ENCODE results near the gene EXOSC2.

EXOSC2 gene

DNA sequence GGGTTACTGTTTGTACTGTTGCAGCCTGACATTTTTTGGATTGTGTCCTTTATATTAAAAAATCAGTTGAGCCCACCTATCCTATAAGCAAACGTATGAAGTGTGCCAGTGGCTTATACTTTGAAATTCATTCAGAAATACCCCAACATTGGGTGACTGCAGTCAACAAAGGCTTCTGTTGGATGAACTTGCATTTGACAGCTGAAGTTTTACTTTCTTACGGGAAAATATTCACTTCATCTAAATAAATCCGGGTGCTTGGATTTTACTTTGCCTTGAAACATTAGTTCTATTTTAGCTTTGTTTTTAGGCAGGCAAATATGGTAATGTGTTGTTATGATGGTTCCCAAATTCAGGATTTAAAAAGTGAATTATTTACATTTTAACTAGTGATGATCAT, 21.7 kb downstream of the EXOSC2 start:
- TF ChIP-seq, protein P1, sequence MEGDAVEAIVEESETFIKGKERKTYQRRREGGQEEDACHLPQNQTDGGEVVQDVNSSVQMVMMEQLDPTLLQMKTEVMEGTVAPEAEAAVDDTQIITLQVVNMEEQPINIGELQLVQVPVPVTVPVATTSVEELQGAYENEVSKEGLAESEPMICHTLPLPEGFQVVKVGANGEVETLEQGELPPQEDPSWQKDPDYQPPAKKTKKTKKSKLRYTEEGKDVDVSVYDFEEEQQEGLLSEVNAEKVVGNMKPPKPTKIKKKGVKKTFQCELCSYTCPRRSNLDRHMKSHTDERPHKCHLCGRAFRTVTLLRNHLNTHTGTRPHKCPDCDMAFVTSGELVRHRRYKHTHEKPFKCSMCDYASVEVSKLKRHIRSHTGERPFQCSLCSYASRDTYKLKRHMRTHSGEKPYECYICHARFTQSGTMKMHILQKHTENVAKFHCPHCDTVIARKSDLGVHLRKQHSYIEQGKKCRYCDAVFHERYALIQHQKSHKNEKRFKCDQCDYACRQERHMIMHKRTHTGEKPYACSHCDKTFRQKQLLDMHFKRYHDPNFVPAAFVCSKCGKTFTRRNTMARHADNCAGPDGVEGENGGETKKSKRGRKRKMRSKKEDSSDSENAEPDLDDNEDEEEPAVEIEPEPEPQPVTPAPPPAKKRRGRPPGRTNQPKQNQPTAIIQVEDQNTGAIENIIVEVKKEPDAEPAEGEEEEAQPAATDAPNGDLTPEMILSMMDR (IDR thresholded peaks at IDR 0.05) = no peak

DNA sequence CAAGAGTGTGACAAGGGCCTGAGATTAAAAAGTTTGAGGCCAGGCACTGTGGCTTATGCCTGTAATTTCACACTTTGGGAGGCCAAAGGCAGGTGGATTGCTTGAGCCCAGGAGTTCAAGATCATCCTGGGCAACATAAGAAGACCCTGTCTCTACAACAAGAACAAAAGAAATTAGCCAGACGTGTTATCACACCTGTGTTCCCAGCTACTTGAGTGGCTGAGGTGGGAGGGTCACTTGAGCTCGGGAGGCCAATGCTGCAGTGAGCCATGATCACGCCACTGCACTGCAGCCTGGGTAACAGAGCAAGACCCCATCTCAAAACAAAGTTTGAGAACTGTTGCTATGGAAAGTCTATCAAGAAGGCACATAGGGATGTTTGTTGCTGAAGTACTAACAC, 25.0 kb downstream of the EXOSC2 start:
- TF ChIP-seq, protein P1 (IDR thresholded peaks at IDR 0.05) = no peak

DNA sequence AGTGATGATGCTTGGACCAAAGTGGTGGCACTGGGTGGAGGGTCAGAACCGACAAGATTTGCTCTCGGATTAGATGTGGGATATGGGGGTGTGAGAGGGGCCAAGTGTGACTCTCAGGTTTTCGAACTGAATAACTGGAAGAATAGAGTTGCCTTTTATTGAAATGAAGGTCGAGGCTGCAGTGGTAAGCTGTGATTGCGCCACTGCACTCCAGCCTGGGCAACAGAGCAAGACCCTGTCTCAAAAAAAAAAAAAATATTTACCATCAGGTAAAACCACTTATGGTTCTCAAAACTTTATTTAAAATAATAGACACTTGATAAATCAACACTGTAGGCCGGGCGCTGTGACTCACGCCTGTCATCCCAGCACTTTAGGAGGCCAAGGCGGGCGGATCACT, 27.2 kb downstream of the EXOSC2 start:
- TF ChIP-seq, protein P1 (IDR thresholded peaks at IDR 0.05) = no peak

DNA sequence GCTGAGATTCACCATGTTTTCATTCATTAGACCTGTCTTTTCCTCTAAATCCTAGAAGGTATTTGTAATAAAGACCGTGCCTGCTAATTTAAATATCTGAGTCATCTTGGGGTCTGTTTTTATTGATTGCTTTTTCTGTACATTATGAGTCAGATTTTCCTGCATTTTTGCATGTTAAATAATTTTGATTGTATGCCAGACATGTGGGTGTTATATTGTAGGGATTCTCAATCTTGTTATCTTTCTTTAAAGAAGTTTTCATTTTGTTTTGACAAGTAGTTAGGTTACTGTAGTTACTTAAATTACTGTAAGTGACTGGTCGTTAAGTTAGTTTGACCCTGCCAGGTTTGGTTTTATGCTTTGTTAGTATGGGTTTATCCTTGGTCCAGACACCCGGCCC, 35.1 kb downstream of the EXOSC2 start:
- TF ChIP-seq, protein P1 (IDR thresholded peaks at IDR 0.05) = no peak

DNA sequence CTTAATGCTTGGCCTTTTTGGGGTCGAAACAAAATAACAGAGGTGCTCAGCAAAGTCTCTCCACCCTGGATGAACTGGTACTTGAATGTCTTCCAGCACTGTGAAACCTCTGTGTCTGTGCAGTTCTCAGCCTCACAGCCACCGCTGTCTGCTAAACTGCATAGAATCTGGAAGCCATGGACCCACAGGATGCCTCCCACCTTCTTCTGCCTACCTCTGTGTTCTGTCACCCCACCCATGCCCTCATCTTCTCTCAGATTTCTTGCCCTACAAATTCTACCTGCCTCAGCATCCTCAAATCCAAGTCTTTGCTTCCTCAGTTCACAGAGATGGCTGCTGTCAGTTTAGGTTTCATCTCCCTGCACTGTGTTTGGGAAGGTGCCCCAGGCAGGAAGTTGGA, 35.6 kb downstream of the EXOSC2 start:
- TF ChIP-seq, protein P1 (IDR thresholded peaks at IDR 0.05) = no peak

DNA sequence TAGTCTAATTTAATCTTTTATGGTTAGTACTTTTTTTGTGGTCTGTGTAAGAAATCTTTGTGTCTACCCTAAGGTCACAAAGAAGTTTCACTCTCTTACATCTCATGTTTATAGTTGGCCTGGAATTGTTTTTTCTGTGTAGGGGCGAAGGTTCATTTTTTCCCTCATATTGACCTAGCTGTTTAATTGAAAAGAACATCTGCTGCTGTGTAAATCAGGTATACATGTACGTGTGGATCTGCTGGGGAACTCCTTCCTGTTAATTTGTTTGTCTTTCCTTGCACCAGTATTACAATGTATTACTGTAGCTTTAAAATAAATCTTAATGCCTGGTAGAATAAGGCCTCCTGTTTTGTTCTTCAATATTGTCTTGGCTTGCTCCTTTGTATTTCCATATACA, 37.8 kb downstream of the EXOSC2 start:
- TF ChIP-seq, protein P1 (IDR thresholded peaks at IDR 0.05) = no peak

DNA sequence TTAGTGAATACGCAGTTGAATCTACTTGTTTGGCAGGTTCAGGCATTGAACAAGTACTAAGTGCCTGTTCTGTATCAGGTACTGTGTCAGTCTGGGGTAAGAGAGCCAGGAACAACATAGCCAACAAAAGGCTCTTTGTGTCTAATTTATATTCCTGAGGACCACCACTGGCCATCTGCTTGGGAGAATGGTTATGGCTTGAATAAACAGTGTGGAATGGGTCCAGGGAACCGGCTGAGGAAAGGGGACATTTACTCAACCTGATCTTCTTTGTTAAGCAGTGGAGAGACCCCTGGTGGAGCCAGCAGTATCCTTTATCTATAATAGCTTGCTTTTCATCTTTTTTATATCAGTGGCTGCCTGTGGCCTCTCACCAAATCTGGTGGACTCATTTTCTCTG, 38.6 kb downstream of the EXOSC2 start:
- TF ChIP-seq, protein P1 (IDR thresholded peaks at IDR 0.05) = no peak

DNA sequence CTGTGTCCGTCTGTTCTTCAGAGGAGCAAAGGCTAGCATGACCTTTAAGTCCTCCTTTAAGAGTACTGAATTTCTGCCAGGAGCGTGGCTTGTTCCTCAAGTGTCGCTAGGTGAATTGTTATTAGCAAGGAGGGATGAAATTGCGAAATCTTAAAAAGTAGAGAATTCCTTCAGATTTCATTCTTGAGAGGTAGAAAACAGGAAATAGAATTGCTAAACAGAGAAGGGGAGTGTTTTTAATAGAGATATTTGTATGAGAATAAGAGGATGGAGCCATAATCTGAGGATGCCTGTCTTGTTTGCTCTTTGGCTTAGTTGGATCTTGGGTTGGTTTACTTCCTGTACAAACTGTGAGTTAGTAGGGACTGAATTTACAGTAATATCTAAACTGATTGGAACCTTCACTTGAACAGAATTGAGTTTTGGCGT, 39.2 kb downstream of the EXOSC2 start:
- TF ChIP-seq, protein P1 (IDR thresholded peaks at IDR 0.05) = no peak
